H1 (cell line): ENCODE results near the gene ACTL7A. TPM values are rescaled to one million over a fixed set of nuclear protein-coding genes. Genes with fewer than 3 reads are reported as not detected.

Source experiments
- CTCF ChIA-PET: fragments of 300-600 bp; sonication (Branson Sonifier 250); formaldehyde crosslinking; loops from one replicate; lab custom pipeline; 2021; ENCODE audit not compliant: partially characterized antibody; lab: Charles Lee
- POLR2A ChIA-PET: fragments of 300-600 bp; sonication (Branson Sonifier 250); formaldehyde crosslinking; loops from one replicate; lab custom pipeline; 2021; ENCODE audit warnings: inconsistent platforms; ENCODE audit not compliant: partially characterized antibody; lab: Charles Lee
- DNase-seq, 2 experiments: peaks; one replicate each; pipeline versions ENCODE4 v3.0.0 to v3.0.0-alpha.2; 2010 to 2022; ENCODE audit warnings: low spot score in 2 of 2, low read depth in 1 of 2, mixed read lengths in 1 of 2
- FAIRE-seq: peaks from 2 replicates; lab custom pipeline; 2011; peaks lifted over from hg19 to GRCh38; lab: Jason Lieb, UNC
- H2AFZ ChIP-seq: 2 replicates; pipeline ENCODE4 v1.8.1; 2012; ENCODE audit warnings: low read length, inconsistent platforms
- H2AK5ac ChIP-seq: 2 replicates; pipeline ENCODE4 v1.6.1; 2013; ENCODE audit warnings: low read depth, low read length
- H2BK120ac ChIP-seq: replicated peaks from 2 replicates; pipeline ENCODE3; 2013; ENCODE audit warnings: low read depth, low read length, inconsistent platforms
- H2BK12ac ChIP-seq: 2 replicates; pipeline ENCODE4 v1.6.1; 2013; ENCODE audit warnings: low read depth, low read length
- H2BK15ac ChIP-seq: 2 replicates; pipeline ENCODE4 v1.6.1; 2013; ENCODE audit warnings: low read length
- H2BK20ac ChIP-seq: 2 replicates; pipeline ENCODE4 v1.6.1; 2013; ENCODE audit warnings: low read length
- H2BK5ac ChIP-seq: 2 replicates; pipeline ENCODE4 v1.6.1; 2013; ENCODE audit warnings: low read depth, low read length
- H3K14ac ChIP-seq: 2 replicates; pipeline ENCODE4 v1.6.1; 2013; ENCODE audit warnings: inconsistent platforms; ENCODE audit not compliant: insufficient read length
- H3K18ac ChIP-seq: 2 replicates; pipeline ENCODE4 v1.6.1; 2013; ENCODE audit warnings: low read length; ENCODE audit errors: extremely low read depth
- H3K23ac ChIP-seq: 2 replicates; pipeline ENCODE4 v1.6.1; 2013; ENCODE audit warnings: inconsistent platforms; ENCODE audit not compliant: insufficient read length
- H3K23me2 ChIP-seq: 2 replicates; pipeline ENCODE4 v1.6.1; 2013; ENCODE audit warnings: low read depth, low read length
- H3K27ac ChIP-seq: 2 replicates; pipeline ENCODE4 v1.6.1; 2011; ENCODE audit warnings: low read depth, low read length, inconsistent platforms
- H3K27me3 ChIP-seq, 4 experiments: replicated peaks in 1 of 4; 1 replicate in 1 of 4; 2 replicates in 3 of 4; pipeline versions ENCODE4 v1.6.1 to v1.8.1; 2011 to 2013; ENCODE audit warnings: low read length in 3 of 4, mild to moderate bottlenecking in 3 of 4, inconsistent platforms in 2 of 4, mixed read lengths in 2 of 4, moderate library complexity in 1 of 4; ENCODE audit not compliant: control insufficient read depth in 3 of 4, insufficient read depth in 3 of 4; ENCODE audit errors: extremely low read depth in 1 of 4
- H3K36me3 ChIP-seq, 4 experiments: 2 replicates each; pipeline versions ENCODE4 v1.6.1 to v1.8.1; 2011 to 2013; ENCODE audit warnings: mild to moderate bottlenecking in 4 of 4, low read length in 3 of 4, moderate library complexity in 2 of 4, control low read depth in 1 of 4, inconsistent platforms in 1 of 4; ENCODE audit not compliant: insufficient read depth in 4 of 4, control insufficient read depth in 2 of 4
- H3K4ac ChIP-seq: replicated peaks from 2 replicates; pipeline ENCODE3; 2013; ENCODE audit warnings: low read length, low read depth, mixed read lengths, inconsistent platforms; ENCODE audit not compliant: insufficient read length
- H3K4me1 ChIP-seq, 4 experiments: replicated peaks in 1 of 4; 1 replicate in 1 of 4; 2 replicates in 3 of 4; pipeline versions ENCODE4 v1.6.1 to v1.8.1; 2011 to 2013; ENCODE audit warnings: low read length in 3 of 4, inconsistent platforms in 2 of 4, mixed read lengths in 1 of 4; ENCODE audit not compliant: insufficient read depth in 4 of 4, control insufficient read depth in 3 of 4
- H3K4me2 ChIP-seq, 2 experiments: 2 replicates each; pipeline versions ENCODE4 v1.6.1 to v1.8.1; 2011 to 2013; ENCODE audit warnings: low read depth in 2 of 2, low read length in 2 of 2, control low read depth in 1 of 2, inconsistent platforms in 1 of 2, mild to moderate bottlenecking in 1 of 2; ENCODE audit not compliant: insufficient read depth in 1 of 2
- H3K4me3 ChIP-seq, 4 experiments: fragments of 200-600, 300-600 bp in 1 of 4; sonication (generic), shearing (Covaris generic), sonication (Bioruptor Twin) in 1 of 4; 2 replicates each; pipeline versions ENCODE4 v1.5.1 to v1.8.1; 2011 to 2016; ENCODE audit warnings: low read length in 4 of 4, low read depth in 3 of 4, control low read depth in 2 of 4, inconsistent platforms in 2 of 4, mild to moderate bottlenecking in 2 of 4, mixed read lengths in 1 of 4, moderate library complexity in 1 of 4; ENCODE audit not compliant: insufficient read depth in 2 of 4; ENCODE audit errors: extremely low read depth in 1 of 4
- H3K56ac ChIP-seq: replicated peaks from 2 replicates; pipeline ENCODE3; 2013; ENCODE audit warnings: low read depth, mild to moderate bottlenecking, mixed read lengths, low read length, inconsistent platforms; ENCODE audit not compliant: insufficient read length
- H3K79me1 ChIP-seq: 2 replicates; pipeline ENCODE4 v1.6.1; 2013; ENCODE audit warnings: low read depth, low read length, control low read depth
- H3K79me2 ChIP-seq, 2 experiments: 2 replicates each; pipeline versions ENCODE4 v1.6.1 to v1.8.1; 2012 to 2013; ENCODE audit warnings: low read length in 2 of 2, mild to moderate bottlenecking in 2 of 2, inconsistent platforms in 1 of 2; ENCODE audit not compliant: insufficient read depth in 2 of 2, control insufficient read depth in 1 of 2
- H3K9ac ChIP-seq, 4 experiments: replicated peaks in 1 of 4; 1 replicate in 1 of 4; 2 replicates in 3 of 4; pipeline versions ENCODE4 v1.6.1 to v1.8.1; 2011 to 2013; ENCODE audit warnings: low read depth in 3 of 4, low read length in 3 of 4, control low read depth in 2 of 4, mild to moderate bottlenecking in 2 of 4, moderate library complexity in 2 of 4, inconsistent platforms in 1 of 4; ENCODE audit errors: extremely low read depth in 1 of 4
- H3K9me3 ChIP-seq, 2 experiments: 2 replicates each; pipeline versions ENCODE4 v1.6.1 to v1.8.1; 2012 to 2013; ENCODE audit warnings: mild to moderate bottlenecking in 2 of 2, moderate library complexity in 2 of 2, control low read depth in 1 of 2, inconsistent platforms in 1 of 2, low read depth in 1 of 2, low read length in 1 of 2, mixed read lengths in 1 of 2; ENCODE audit not compliant: insufficient read depth in 2 of 2
- H4K20me1 ChIP-seq, 2 experiments: replicated peaks in 1 of 2; 2 replicates each; pipeline versions ENCODE3 to v1.8.1; 2011 to 2013; ENCODE audit warnings: inconsistent platforms in 2 of 2, low read length in 2 of 2, mild to moderate bottlenecking in 1 of 2; ENCODE audit not compliant: insufficient read depth in 2 of 2, control insufficient read depth in 1 of 2
- H4K5ac ChIP-seq: 2 replicates; pipeline ENCODE4 v1.6.1; 2013; ENCODE audit warnings: low read length, low read depth, mixed read lengths, inconsistent platforms; ENCODE audit not compliant: insufficient read length
- H4K8ac ChIP-seq: 2 replicates; pipeline ENCODE4 v1.8.0; 2013; ENCODE audit warnings: mild to moderate bottlenecking, moderate library complexity, low read length, inconsistent platforms; ENCODE audit not compliant: insufficient read depth; ENCODE audit errors: extremely low read depth
- H4K91ac ChIP-seq: replicated peaks from 2 replicates; pipeline ENCODE3; 2013; ENCODE audit warnings: low read length, mixed read lengths, inconsistent platforms; ENCODE audit not compliant: insufficient read length
- CBX5 ChIP-seq: fragments of 300-800, 300-1000 bp; sonication (generic); IDR thresholded peaks from 2 replicates; pipeline ENCODE4 v1.7.1; 2016; ENCODE audit warnings: antibody characterized with exemption, low read length, low read depth
- CEBPB ChIP-seq: IDR thresholded peaks from 2 replicates; pipeline ENCODE4 v1.6.1; 2012; ENCODE audit warnings: low read depth, low read length
- EGR1 ChIP-seq: IDR thresholded peaks from 2 replicates; pipeline ENCODE4 v1.6.1; 2011; ENCODE audit warnings: low read depth, low read length, borderline replicate concordance
- SIN3A ChIP-seq, 2 experiments: IDR thresholded peaks in 1 of 2; conservative IDR thresholded peaks in 1 of 2; 2 replicates each; pipeline ENCODE4 v1.6.1; 2011 to 2012; ENCODE audit warnings: low read length in 2 of 2, improper control_type of control experiment in 1 of 2, low read depth in 1 of 2, mild to moderate bottlenecking in 1 of 2
- WGBS, 2 experiments: shearing (Covaris generic) in 1 of 2; methylation state at CpG; one replicate each; pipeline versions ENCODE4 v1.1.6 to v1.1.7; 2013 to 2015; ENCODE audit warnings: low lambda C conversion rate in 2 of 2, mixed read lengths in 2 of 2, inconsistent platforms in 1 of 2, low coverage in 1 of 2, missing lambda C conversion rate in 1 of 2; ENCODE audit not compliant: insufficient replicate concordance in 2 of 2, insufficient coverage in 1 of 2, insufficient read length in 1 of 2; ENCODE audit errors: extremely low coverage in 1 of 2, missing lambda C conversion rate in 1 of 2; 5-methylcytosine and 5-hydroxymethylcytosine counted together
- polyA plus RNA-seq, 7 experiments: library from polyadenylated mRNA; depleted of rRNA in 3 of 7; stranded (reverse) in 5 of 7; unstranded in 2 of 7; fragments of >200 nt in 5 of 7; fragments of 200-250 nt in 2 of 7; gene quantifications; 1 replicate in 5 of 7; 2 replicates in 1 of 7; 4 replicates in 1 of 7; pipeline versions ENCODE4 v1.2.1 to v1.2.3, GENCODE V29; 2011 to 2013; ENCODE audit warnings: missing spikeins in 2 of 7, mixed read lengths in 2 of 7
- total RNA-seq: library from RNA; stranded (reverse); fragmentation: NEBNext Ultra II Directional; extraction: Animal tissue kit (Norgen Biotek cat#: 25700); gene quantifications from 2 replicates; pipeline ENCODE4 v1.2.1, GENCODE V29; 2021

The ACTL7A gene
- total and polyA plus RNA-seq, 2 of the 8 experiments (the other 6 are each of a cell fraction or from before 2014, with no cell fraction given) = not detected

DNA sequence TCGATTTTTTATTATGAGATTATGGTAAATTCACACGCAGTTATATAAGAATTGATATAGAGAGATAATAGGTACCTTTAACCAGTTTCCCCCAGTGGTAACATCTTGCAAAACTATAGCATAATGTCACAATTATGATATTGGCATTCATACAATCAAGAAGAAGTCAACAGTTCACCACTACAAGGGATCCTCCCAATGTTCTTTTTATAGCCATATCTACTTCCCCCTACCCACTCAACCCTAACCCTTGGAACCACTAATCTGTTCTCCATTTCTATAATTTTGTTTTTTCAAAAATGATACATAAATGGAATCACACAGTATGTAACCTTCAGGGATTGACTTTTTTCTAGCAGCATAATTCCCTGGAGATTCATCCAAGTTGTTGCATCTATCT lies 16.1 kb upstream of the ACTL7A start:
- CTCF ChIA-PET = interaction anchor here (1.5 kb wide), 1 partner anchor 8 kb away, joined by 4 read pairs; no protein-coding TSS in a partner anchor
- Histone ChIP-seq H2AK5ac (no peak overlapping the region), H3K4me2 (no peak overlapping the region), H3K23ac (no peak overlapping the region), H3K9me3 (no peaks in the 10 kb centered on the region), H2AFZ (no peak overlapping the region), H3K79me1 (no peaks in the 10 kb centered on the region), H2BK12ac (no peak overlapping the region), H3K9ac (no peak overlapping the region), H3K27me3 (no peaks in the 10 kb centered on the region), H4K8ac (no peak overlapping the region), H4K91ac (no peak overlapping the region), H3K36me3 (no peaks in the 10 kb centered on the region), H3K4ac (no peak overlapping the region), H3K23me2 (no peaks in the 10 kb centered on the region), H3K79me2 (no peaks in the 10 kb centered on the region), H3K18ac (no peak overlapping the region), H2BK5ac (no peak overlapping the region), H4K20me1 (no peaks in the 10 kb centered on the region), H2BK15ac (no peak overlapping the region), H2BK20ac (no peak overlapping the region), H3K4me3 (no peak overlapping the region), H3K14ac (no peak overlapping the region), H3K56ac (no peak overlapping the region), H2BK120ac (no peak overlapping the region), H3K27ac (no peak overlapping the region), H3K4me1 (no peaks in the 10 kb centered on the region), H4K5ac (no peak overlapping the region)
- WGBS, 2 experiments = 87% methylated on average over 2 of the region's 2 CpGs; no CpG with 5 or more reads in 1 of the 2 experiments
- TF ChIP-seq CEBPB (no peak), EGR1 (no peak), CBX5 (no peak), SIN3A (conservative IDR thresholded peaks at IDR 0.05 in 1 of 2, IDR thresholded peaks at IDR 0.05 in 1 of 2; ENCODE audit: low read depth in 1 of 2, low read length in 2 of 2) (no peak)
- FAIRE-seq (no peak), DNase-seq (no peak)
- POLR2A ChIA-PET = no interaction called here
